ENCODE measurements around the gene EGR2. TPM values are rescaled to one million over a fixed set of nuclear protein-coding genes. Genes with fewer than 3 reads are reported as not detected.

EGR2 gene
- total and polyA plus RNA-seq, 10 of the 15 experiments (the other 5 are each of a cell fraction or from before 2014, with no cell fraction given): 8.3 to 56.5 (median 16.2) TPM

DNA sequence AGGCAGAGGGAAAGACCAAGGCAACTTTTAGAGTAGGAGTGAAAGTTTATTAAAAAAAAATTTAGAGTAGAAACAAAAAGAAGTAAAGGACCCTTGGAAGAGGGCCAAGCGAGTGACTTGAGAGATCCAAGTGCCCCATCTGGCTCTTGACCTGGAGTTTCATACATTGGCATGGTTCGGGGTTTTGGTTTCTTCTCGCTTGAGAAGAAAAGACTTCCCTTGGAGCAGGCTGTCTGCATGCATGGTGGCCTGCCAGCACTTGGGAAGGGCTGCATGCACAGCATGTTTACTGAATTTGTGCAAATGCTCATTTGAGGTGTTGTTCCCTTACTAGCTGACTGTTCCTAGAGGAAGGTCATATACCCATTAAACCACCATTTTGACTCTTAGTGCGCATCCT lies 20.4 kb downstream of the EGR2 start:
- WGBS (ENCODE audit: insufficient coverage, insufficient replicate concordance, low lambda C conversion rate, missing lambda C conversion rate): 79% methylated on average over 4 of the region's 4 CpGs
- CTCF ChIA-PET: interaction anchor here (0.6 to 2.2 kb wide), 3 partner anchors 11 to 353 kb away, joined by 3 to 5 read pairs (median 5); no protein-coding TSS in a partner anchor
- in situ Hi-C loops (cut with MboI) (no loop called here), intact Hi-C loops (cut with micrococcal nuclease; ENCODE audit: unreplicated experiment) (no loop called here)
- no peak for ATAC-seq
- TF ChIP-seq MYB (IDR thresholded peaks at IDR 0.05; ENCODE audit: borderline replicate concordance, low read depth, low read length): no peak
- TF ChIP-seq, protein P1, sequence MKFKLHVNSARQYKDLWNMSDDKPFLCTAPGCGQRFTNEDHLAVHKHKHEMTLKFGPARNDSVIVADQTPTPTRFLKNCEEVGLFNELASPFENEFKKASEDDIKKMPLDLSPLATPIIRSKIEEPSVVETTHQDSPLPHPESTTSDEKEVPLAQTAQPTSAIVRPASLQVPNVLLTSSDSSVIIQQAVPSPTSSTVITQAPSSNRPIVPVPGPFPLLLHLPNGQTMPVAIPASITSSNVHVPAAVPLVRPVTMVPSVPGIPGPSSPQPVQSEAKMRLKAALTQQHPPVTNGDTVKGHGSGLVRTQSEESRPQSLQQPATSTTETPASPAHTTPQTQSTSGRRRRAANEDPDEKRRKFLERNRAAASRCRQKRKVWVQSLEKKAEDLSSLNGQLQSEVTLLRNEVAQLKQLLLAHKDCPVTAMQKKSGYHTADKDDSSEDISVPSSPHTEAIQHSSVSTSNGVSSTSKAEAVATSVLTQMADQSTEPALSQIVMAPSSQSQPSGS (IDR thresholded peaks at IDR 0.05; ENCODE audit: low read length): no peak
- TF ChIP-seq MTA3 (IDR thresholded peaks at IDR 0.05; ENCODE audit: borderline replicate concordance, low read length): no peak
- no peak for TF ChIP-seq ZNF217 (IDR thresholded peaks at IDR 0.05)
- TF ChIP-seq, protein P2, sequence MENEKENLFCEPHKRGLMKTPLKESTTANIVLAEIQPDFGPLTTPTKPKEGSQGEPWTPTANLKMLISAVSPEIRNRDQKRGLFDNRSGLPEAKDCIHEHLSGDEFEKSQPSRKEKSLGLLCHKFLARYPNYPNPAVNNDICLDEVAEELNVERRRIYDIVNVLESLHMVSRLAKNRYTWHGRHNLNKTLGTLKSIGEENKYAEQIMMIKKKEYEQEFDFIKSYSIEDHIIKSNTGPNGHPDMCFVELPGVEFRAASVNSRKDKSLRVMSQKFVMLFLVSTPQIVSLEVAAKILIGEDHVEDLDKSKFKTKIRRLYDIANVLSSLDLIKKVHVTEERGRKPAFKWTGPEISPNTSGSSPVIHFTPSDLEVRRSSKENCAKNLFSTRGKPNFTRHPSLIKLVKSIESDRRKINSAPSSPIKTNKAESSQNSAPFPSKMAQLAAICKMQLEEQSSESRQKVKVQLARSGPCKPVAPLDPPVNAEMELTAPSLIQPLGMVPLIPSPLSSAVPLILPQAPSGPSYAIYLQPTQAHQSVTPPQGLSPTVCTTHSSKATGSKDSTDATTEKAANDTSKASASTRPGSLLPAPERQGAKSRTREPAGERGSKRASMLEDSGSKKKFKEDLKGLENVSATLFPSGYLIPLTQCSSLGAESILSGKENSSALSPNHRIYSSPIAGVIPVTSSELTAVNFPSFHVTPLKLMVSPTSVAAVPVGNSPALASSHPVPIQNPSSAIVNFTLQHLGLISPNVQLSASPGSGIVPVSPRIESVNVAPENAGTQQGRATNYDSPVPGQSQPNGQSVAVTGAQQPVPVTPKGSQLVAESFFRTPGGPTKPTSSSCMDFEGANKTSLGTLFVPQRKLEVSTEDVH (IDR thresholded peaks at IDR 0.05; ENCODE audit: low read depth, partially characterized antibody): no peak
- TF ChIP-seq BACH1 (IDR thresholded peaks at IDR 0.05; ENCODE audit: borderline replicate concordance): no peak
- no peak for TF ChIP-seq ZNF274 (IDR thresholded peaks at IDR 0.05; ENCODE audit: insufficient read depth, insufficient read length)
- no peak for TF ChIP-seq MEF2B (IDR thresholded peaks at IDR 0.05; ENCODE audit: partially characterized antibody, poor library complexity, severe bottlenecking)
- TF ChIP-seq RB1 (IDR thresholded peaks at IDR 0.05; ENCODE audit: borderline replicate concordance): no peak
- TF ChIP-seq NFYB (IDR thresholded peaks at IDR 0.05; ENCODE audit: insufficient read depth, low read depth, low read length): no peak
- no peak for TF ChIP-seq ZBED1 (IDR thresholded peaks at IDR 0.05; ENCODE audit: borderline replicate concordance)
- TF ChIP-seq, protein P3, sequence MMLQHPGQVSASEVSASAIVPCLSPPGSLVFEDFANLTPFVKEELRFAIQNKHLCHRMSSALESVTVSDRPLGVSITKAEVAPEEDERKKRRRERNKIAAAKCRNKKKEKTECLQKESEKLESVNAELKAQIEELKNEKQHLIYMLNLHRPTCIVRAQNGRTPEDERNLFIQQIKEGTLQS (IDR thresholded peaks at IDR 0.05; ENCODE audit: borderline replicate concordance, extremely low read depth, low read depth, low read length): no peak
- no peak for TF ChIP-seq STAT1 (conservative IDR thresholded peaks at IDR 0.05)
- TF ChIP-seq, protein P4, sequence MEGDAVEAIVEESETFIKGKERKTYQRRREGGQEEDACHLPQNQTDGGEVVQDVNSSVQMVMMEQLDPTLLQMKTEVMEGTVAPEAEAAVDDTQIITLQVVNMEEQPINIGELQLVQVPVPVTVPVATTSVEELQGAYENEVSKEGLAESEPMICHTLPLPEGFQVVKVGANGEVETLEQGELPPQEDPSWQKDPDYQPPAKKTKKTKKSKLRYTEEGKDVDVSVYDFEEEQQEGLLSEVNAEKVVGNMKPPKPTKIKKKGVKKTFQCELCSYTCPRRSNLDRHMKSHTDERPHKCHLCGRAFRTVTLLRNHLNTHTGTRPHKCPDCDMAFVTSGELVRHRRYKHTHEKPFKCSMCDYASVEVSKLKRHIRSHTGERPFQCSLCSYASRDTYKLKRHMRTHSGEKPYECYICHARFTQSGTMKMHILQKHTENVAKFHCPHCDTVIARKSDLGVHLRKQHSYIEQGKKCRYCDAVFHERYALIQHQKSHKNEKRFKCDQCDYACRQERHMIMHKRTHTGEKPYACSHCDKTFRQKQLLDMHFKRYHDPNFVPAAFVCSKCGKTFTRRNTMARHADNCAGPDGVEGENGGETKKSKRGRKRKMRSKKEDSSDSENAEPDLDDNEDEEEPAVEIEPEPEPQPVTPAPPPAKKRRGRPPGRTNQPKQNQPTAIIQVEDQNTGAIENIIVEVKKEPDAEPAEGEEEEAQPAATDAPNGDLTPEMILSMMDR (IDR thresholded peaks at IDR 0.05 in 2 of 3, conservative IDR thresholded peaks at IDR 0.05 in 1 of 3; ENCODE audit: control insufficient read depth in 2 of 3, extremely low read depth in 1 of 3, insufficient read depth in 1 of 3, low read depth in 3 of 3, low read length in 3 of 3): no peak
- TF ChIP-seq CBX5 (IDR thresholded peaks at IDR 0.05; ENCODE audit: low read depth): no peak
- TF ChIP-seq ZNF622 (IDR thresholded peaks at IDR 0.05): no peak
- no peak for TF ChIP-seq ZNF24 (IDR thresholded peaks at IDR 0.05)
- Histone ChIP-seq H3K9ac (ENCODE audit: control insufficient read depth, insufficient read depth, low read length) (no peak overlapping the region), H3K36me3 (ENCODE audit: control insufficient read depth in 2 of 2, insufficient read depth in 2 of 2, low read length in 1 of 2) (no peaks in the 10 kb centered on the region), H3K4me2 (ENCODE audit: control insufficient read depth, insufficient read depth) (no peak overlapping the region), H3K79me2 (ENCODE audit: control insufficient read depth, insufficient read depth, low read length) (no peaks in the 10 kb centered on the region), H3K9me3 (replicated peaks; ENCODE audit: control insufficient read depth, insufficient read depth, low read length) (no peaks in the 10 kb centered on the region), H3K4me1 (ENCODE audit: control insufficient read depth, insufficient read depth, low read length) (no peaks in the 10 kb centered on the region), H4K20me1 (ENCODE audit: control insufficient read depth, insufficient read depth) (no peaks in the 10 kb centered on the region), H3K4me3 (no peak overlapping the region), H2AFZ (ENCODE audit: control insufficient read depth, low read depth, low read length) (no peak overlapping the region), H3K27me3 (replicated peaks in 1 of 2; ENCODE audit: control insufficient read depth in 2 of 2, insufficient read depth in 2 of 2, low read length in 1 of 2) (no peaks in the 10 kb centered on the region), H3K27ac (ENCODE audit: control insufficient read depth, insufficient read depth) (no peak overlapping the region)
- no TSS peak for BruUV-seq (replicated peaks)
- no peak for FAIRE-seq
- SMC1A ChIA-PET (ENCODE audit: uncharacterized antibody, unreplicated experiment): interaction anchor here (1.0 to 1.1 kb wide), 6 partner anchors 12 to 114 kb away, joined by 3 to 4 read pairs (median 3); no protein-coding TSS in a partner anchor
- POLR2A ChIA-PET: interaction anchor here (0.6 to 1.7 kb wide), 3 partner anchors 10 to 71 kb away, joined by 3 to 4 read pairs (median 4); no protein-coding TSS in a partner anchor
- no peak for DNase-seq (ENCODE audit: low read depth, low spot score)
- RAD21 ChIA-PET (ENCODE audit: unreplicated experiment): no interaction called here

All from GM12878 (cell line).